ENCODE results near the gene VWA5B2. TPM values are rescaled to one million over a fixed set of nuclear protein-coding genes. Genes with fewer than 3 reads are reported as not detected.

The VWA5B2 gene
- total RNA-seq, 1 experiment from 2014 or later, result 10.6 TPM

GRCh38 chr3:184290331-184290730, 60.9 kb downstream of the VWA5B2 start (continued):
- TF ChIP-seq EZH2phosphoT487 (IDR thresholded peaks at IDR 0.05; ENCODE audit: borderline replicate concordance), result no peak
- TF ChIP-seq ZFX (IDR thresholded peaks at IDR 0.05), result no peak
- TF ChIP-seq RAD21 (IDR thresholded peaks at IDR 0.05; ENCODE audit: low read depth), result no peak
- no peak for TF ChIP-seq SIN3A (IDR thresholded peaks at IDR 0.05; ENCODE audit: low read depth)

GRCh38 chr3:184291044-184291737, 61.8 kb downstream of the VWA5B2 start:
- Histone ChIP-seq H3K9me2 (ENCODE audit: insufficient read depth) (no peaks in the 10 kb centered on the region), H3K79me2 (ENCODE audit: insufficient read depth, low read length) (no peaks in the 10 kb centered on the region), H3K27ac (ENCODE audit: low read depth, low read length) (no peak overlapping the region), H3K27me3 (ENCODE audit: insufficient read depth, low read length) (no peaks in the 10 kb centered on the region), H3K9me3 (ENCODE audit: control insufficient read depth in 1 of 2, insufficient read depth in 1 of 2, low read depth in 1 of 2, low read length in 2 of 2) (no peaks in the 10 kb centered on the region), H4K20me1 (ENCODE audit: insufficient read depth) (no peaks in the 10 kb centered on the region), H2AFZ (ENCODE audit: low read depth, low read length, poor library complexity, severe bottlenecking) (no peak overlapping the region), H3K4me3 (replicated peaks in 1 of 2; ENCODE audit: low read depth in 1 of 2, low read length in 2 of 2) (no peak overlapping the region), H3K36me3 (ENCODE audit: control insufficient read depth in 1 of 2, insufficient read depth in 2 of 2, low read length in 2 of 2) (no peaks in the 10 kb centered on the region), H3K4me1 (ENCODE audit: control insufficient read depth in 1 of 2, insufficient read depth in 2 of 2, low read length in 2 of 2) (peaks cover 0 to 5% of the 10 kb centered on the region in 2 experiments; a peak in 1 of 4 replicates), H3K9ac (ENCODE audit: low read length) (no peak overlapping the region), H3K4me2 (ENCODE audit: low read length) (no peak overlapping the region)
- ChIA-PET RAD21 (ENCODE audit: low non-redundant PET in 1 of 2, low total read pairs in 2 of 2, uncharacterized antibody in 2 of 2, unreplicated experiment in 2 of 2) (no interaction called here), POLR2A (no interaction called here), CTCF (no interaction called here)
- no peak for TF ChIP-seq ZBTB33 (IDR thresholded peaks at IDR 0.05; ENCODE audit: extremely low read depth, insufficient replicate concordance, low read length)
- intact Hi-C loops (cut with micrococcal nuclease), result no loop called here
- ATAC-seq (no peak), DNase-seq (ENCODE audit: low read depth, low spot score) (no peak)
- no TSS peak for BruUV-seq (replicated peaks)

MicroRNAs encoded within 50 kb of the gene (microRNA counts, 767-probe panel; counts per million panel counts)
- microRNA hsa-miR-1224-3p (not detected), microRNA hsa-miR-1224-5p (not detected)

Small RNA genes lying within 50 kb of the gene (microRNA-seq; reads per million reads assigned to microRNA genes)
- gene MIR1224 (ENCODE audit: borderline number of aligned reads), result 49.1 reads per million, percentile 54 among the genes with 10 or more reads in this experiment

Other genes with a start within 250 kb of the VWA5B2 start
- 16.9 TPM for gene ABCC5, start 211.7 kb upstream of the VWA5B2 start, total RNA-seq (2021; ENCODE audit: unreplicated experiment)
- not detected for gene HTR3D, start 197.8 kb upstream of the VWA5B2 start, total RNA-seq (2021; ENCODE audit: unreplicated experiment)
- gene HTR3C, start 176.5 kb upstream of the VWA5B2 start, total RNA-seq (2021; ENCODE audit: unreplicated experiment), result not detected
- gene HTR3E, start 132.5 kb upstream of the VWA5B2 start, total RNA-seq (2021; ENCODE audit: unreplicated experiment), result not detected
- gene EIF2B5, start 94.2 kb upstream of the VWA5B2 start, total RNA-seq (2021; ENCODE audit: unreplicated experiment), result 50.3 TPM
- 60.7 TPM for gene DVL3, start 74.2 kb upstream of the VWA5B2 start, total RNA-seq (2021; ENCODE audit: unreplicated experiment)
- gene AP2M1, start 54.7 kb upstream of the VWA5B2 start, total RNA-seq (2021; ENCODE audit: unreplicated experiment), result 353 TPM
- 74.6 TPM for gene ABCF3, start 43.4 kb upstream of the VWA5B2 start, total RNA-seq (2021; ENCODE audit: unreplicated experiment)
- gene ALG3, start 19.4 kb downstream of the VWA5B2 start, total RNA-seq (2021; ENCODE audit: unreplicated experiment), result 56.6 TPM
- gene EEF1AKMT4, start 20.1 kb downstream of the VWA5B2 start, total RNA-seq (2021; ENCODE audit: unreplicated experiment), result 10.5 TPM
- gene CAMK2N2, start 32.0 kb downstream of the VWA5B2 start, total RNA-seq (2021; ENCODE audit: unreplicated experiment), result 5.1 TPM
- gene ECE2, start 46.4 kb downstream of the VWA5B2 start, total RNA-seq (2021; ENCODE audit: unreplicated experiment), result not detected
- gene PSMD2, start 69.7 kb downstream of the VWA5B2 start, total RNA-seq (2021; ENCODE audit: unreplicated experiment), result 402 TPM
- gene EIF4G1, start 85.0 kb downstream of the VWA5B2 start, total RNA-seq (2021; ENCODE audit: unreplicated experiment), result 496 TPM
- gene FAM131A, start 108.0 kb downstream of the VWA5B2 start, total RNA-seq (2021; ENCODE audit: unreplicated experiment), result 17.8 TPM
- gene CLCN2, start 132.0 kb downstream of the VWA5B2 start, total RNA-seq (2021; ENCODE audit: unreplicated experiment), result 21.6 TPM
- gene POLR2H, start 132.1 kb downstream of the VWA5B2 start, total RNA-seq (2021; ENCODE audit: unreplicated experiment), result 156 TPM
- gene THPO, start 148.6 kb downstream of the VWA5B2 start, total RNA-seq (2021; ENCODE audit: unreplicated experiment), result not detected
- gene CHRD, start 150.5 kb downstream of the VWA5B2 start, total RNA-seq (2021; ENCODE audit: unreplicated experiment), result 8.0 TPM